Ovary (tissue), 3 donors: ENCODE measurements around the gene FAM83C.

Source experiments
- CTCF ChIP-seq, 3 donors: fragments of 450-650 bp in 2 of 3; fragments of 200-600 bp in 1 of 3; IDR thresholded peaks; one replicate each; pipeline versions ENCODE4 v1.5.1 to v1.8.0; 2016 to 2022; ENCODE audit warnings: antibody characterized with exemption in 3 of 3, mild to moderate bottlenecking in 1 of 3
- POLR2A ChIP-seq: fragments of 450-650 bp; IDR thresholded peaks from one replicate; pipeline ENCODE4 v1.6.1; 2017; ENCODE audit warnings: antibody characterized with exemption, mild to moderate bottlenecking, moderate library complexity
- donor health status: DM: no; HTN: no; CAD: no.

- TF ChIP-seq CTCF (IDR thresholded peaks at IDR 0.05) (no peak), POLR2A (no peak)
Measured at GRCh38 chr20:35237486-35237885, 54.7 kb downstream of the FAM83C start.
